Astrocyte of the spinal cord (primary cell): ENCODE results near the gene UVSSA.

Source experiments
- DNase-seq: peaks from one replicate; pipeline ENCODE4 v3.0.0; 2011; ENCODE audit warnings: low read depth, low spot score
- H3K4me3 ChIP-seq: 2 replicates; pipeline ENCODE4 v1.5.1; 2011; ENCODE audit warnings: low read depth, mild to moderate bottlenecking, low read length, moderate library complexity
- in situ Hi-C: cut with HindIII; loops from 2 replicates; pipeline ENCODE4 v1.10.0; 2017; ENCODE audit warnings: low sequenced_read_pairs
- TF ChIP-seq, protein P1 (sequence below): IDR thresholded peaks from 2 replicates; pipeline ENCODE4 v1.5.1; 2012; ENCODE audit warnings: low read depth, mild to moderate bottlenecking, low read length, inconsistent platforms

Gene UVSSA

GRCh38 chr4:1317177-1318045 lies 29.6 kb upstream of the UVSSA start:
- in situ Hi-C loops: no loop called here
- H3K4me3 ChIP-seq: no peak overlapping the region
- TF ChIP-seq, protein P1, sequence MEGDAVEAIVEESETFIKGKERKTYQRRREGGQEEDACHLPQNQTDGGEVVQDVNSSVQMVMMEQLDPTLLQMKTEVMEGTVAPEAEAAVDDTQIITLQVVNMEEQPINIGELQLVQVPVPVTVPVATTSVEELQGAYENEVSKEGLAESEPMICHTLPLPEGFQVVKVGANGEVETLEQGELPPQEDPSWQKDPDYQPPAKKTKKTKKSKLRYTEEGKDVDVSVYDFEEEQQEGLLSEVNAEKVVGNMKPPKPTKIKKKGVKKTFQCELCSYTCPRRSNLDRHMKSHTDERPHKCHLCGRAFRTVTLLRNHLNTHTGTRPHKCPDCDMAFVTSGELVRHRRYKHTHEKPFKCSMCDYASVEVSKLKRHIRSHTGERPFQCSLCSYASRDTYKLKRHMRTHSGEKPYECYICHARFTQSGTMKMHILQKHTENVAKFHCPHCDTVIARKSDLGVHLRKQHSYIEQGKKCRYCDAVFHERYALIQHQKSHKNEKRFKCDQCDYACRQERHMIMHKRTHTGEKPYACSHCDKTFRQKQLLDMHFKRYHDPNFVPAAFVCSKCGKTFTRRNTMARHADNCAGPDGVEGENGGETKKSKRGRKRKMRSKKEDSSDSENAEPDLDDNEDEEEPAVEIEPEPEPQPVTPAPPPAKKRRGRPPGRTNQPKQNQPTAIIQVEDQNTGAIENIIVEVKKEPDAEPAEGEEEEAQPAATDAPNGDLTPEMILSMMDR: no peak
- DNase-seq: no peak

GRCh38 chr4:1318046-1318375 lies 29.0 kb upstream of the UVSSA start:
- in situ Hi-C loops: no loop called here
- TF ChIP-seq, protein P1: no peak
- H3K4me3 ChIP-seq: no peak overlapping the region
- DNase-seq: no peak

GRCh38 chr4:1318488-1319213 lies 28.4 kb upstream of the UVSSA start:
- in situ Hi-C loops: no loop called here
- no peak for DNase-seq
- H3K4me3 ChIP-seq: no peak overlapping the region

GRCh38 chr4:1321486-1321885 lies 25.5 kb upstream of the UVSSA start:
- no peak overlapping the region for H3K4me3 ChIP-seq
- TF ChIP-seq, protein P1: no peak
- no peak for DNase-seq
- in situ Hi-C loops: no loop called here

More at GRCh38 chr4:1318488-1319213, 28.4 kb upstream of the UVSSA start:
- TF ChIP-seq, protein P1: peak; percentile 33

DNA sequence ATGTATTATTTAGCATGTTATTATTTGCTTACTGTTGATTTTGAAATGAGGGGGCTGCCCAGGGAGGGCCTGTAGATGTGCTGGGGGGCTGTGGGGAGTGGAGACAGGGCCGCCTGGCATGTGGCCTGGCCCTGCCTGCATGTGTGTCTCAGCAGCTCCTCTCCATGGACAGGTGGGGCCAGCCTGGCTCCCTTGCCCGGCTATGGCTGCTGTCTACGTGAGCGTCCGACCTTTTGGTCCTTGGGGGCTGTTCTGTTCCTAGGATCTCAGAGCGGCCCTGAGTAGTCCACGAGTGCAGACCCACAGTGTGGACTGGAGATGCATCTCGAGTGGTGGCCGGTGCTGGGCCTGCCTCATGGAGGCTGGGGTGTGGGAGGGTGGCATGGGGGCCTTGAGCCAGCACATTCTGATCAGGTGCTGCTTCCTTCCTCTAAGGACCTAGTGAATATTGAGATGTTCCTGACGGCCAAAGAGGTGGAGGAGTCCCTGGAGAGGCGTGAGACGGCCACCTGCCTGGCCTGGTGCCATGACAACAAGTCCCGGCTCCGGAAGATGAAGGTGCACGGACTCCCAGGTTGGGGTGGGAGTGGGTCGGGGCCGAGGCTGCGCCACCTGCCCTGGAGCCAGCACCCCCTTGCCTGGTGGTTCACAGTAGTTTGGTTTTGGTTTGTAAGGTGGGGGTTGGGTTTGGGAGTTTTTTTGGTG lies 24.9 kb upstream of the UVSSA start:
- no peak overlapping the region for H3K4me3 ChIP-seq
- TF ChIP-seq, protein P1: no peak
- in situ Hi-C loops: no loop called here
- no peak for DNase-seq

- DNase-seq: no peak
- TF ChIP-seq, protein P1: no peak
- in situ Hi-C loops: no loop called here
- H3K4me3 ChIP-seq: no peak overlapping the region
Observed at GRCh38 chr4:1323280-1323634, 23.8 kb upstream of the UVSSA start.
